NCI-H1048 (cell line): ENCODE results near the gene DNAH8.

ENCODE experiments used
- DNase-seq: peaks from one replicate; lab custom pipeline; 2025; lab: John Stamatoyannopoulos, UW

Gene DNAH8

GRCh38 chr6:39053854-39054576 lies 338.9 kb downstream of the DNAH8 start:
- DNase-seq: no peak

GRCh38 chr6:39054577-39055142 lies 339.5 kb downstream of the DNAH8 start:
- DNase-seq: no peak

- DNase-seq: no peak
Observed at GRCh38 chr6:39055661-39056060, 340.6 kb downstream of the DNAH8 start.

- no peak for DNase-seq
Observed at GRCh38 chr6:39056191-39056590, 341.1 kb downstream of the DNAH8 start.

- DNase-seq: no peak
Observed at GRCh38 chr6:39056681-39057080, 341.6 kb downstream of the DNAH8 start.

GRCh38 chr6:39057251-39058155 lies 342.4 kb downstream of the DNAH8 start:
- DNase-seq: no peak

GRCh38 chr6:39058471-39059147 lies 343.5 kb downstream of the DNAH8 start:
- no peak for DNase-seq

- no peak for DNase-seq
Observed at GRCh38 chr6:39059496-39060310, 344.6 kb downstream of the DNAH8 start.

GRCh38 chr6:39060467-39061160 lies 345.5 kb downstream of the DNAH8 start:
- no peak for DNase-seq

- no peak for DNase-seq
Observed at GRCh38 chr6:39061182-39061581, 346.1 kb downstream of the DNAH8 start.

- no peak for DNase-seq
Observed at GRCh38 chr6:39061588-39061987, 346.5 kb downstream of the DNAH8 start.

GRCh38 chr6:39062014-39062740 lies 347.1 kb downstream of the DNAH8 start:
- no peak for DNase-seq

GRCh38 chr6:39063526-39063925 lies 348.4 kb downstream of the DNAH8 start:
- no peak for DNase-seq

- no peak for DNase-seq
Observed at GRCh38 chr6:39065561-39065960, 350.4 kb downstream of the DNAH8 start.

GRCh38 chr6:39068391-39068790 lies 353.3 kb downstream of the DNAH8 start:
- no peak for DNase-seq

GRCh38 chr6:39072830-39073229 lies 357.7 kb downstream of the DNAH8 start:
- no peak for DNase-seq

- DNase-seq: no peak
Observed at GRCh38 chr6:39073471-39074355, 358.6 kb downstream of the DNAH8 start.

GRCh38 chr6:39074486-39074885 lies 359.4 kb downstream of the DNAH8 start:
- DNase-seq: no peak
